BLaER1 treated with 17β-estradiol and CSF1 and Interleukin-3, amounts not matched to agents 10 nM and 100 nM (cell line): Measurements from ENCODE around the gene WDFY1.

Experiments used
- H3K27ac ChIP-seq, 11 experiments: shearing (Covaris generic); formaldehyde crosslinking; 2 replicates each; pipeline ENCODE4 v1.8.1; 2022
- H3K27me3 ChIP-seq, 11 experiments: shearing (Covaris generic); formaldehyde crosslinking; 2 replicates each; pipeline ENCODE4 v1.8.1; 2022
- H3K36me3 ChIP-seq, 11 experiments: shearing (Covaris generic); formaldehyde crosslinking; 2 replicates each; pipeline ENCODE4 v1.8.1; 2022
- H3K4me1 ChIP-seq, 10 experiments: shearing (Covaris generic); formaldehyde crosslinking; 2 replicates each; pipeline ENCODE4 v1.8.1; 2022
- H3K4me2 ChIP-seq, 11 experiments: shearing (Covaris generic); formaldehyde crosslinking; 2 replicates each; pipeline ENCODE4 v1.8.1; 2022
- H3K4me3 ChIP-seq, 10 experiments: shearing (Covaris generic); formaldehyde crosslinking; 2 replicates each; pipeline ENCODE4 v1.8.1; 2022
- H3K9ac ChIP-seq, 11 experiments: shearing (Covaris generic); formaldehyde crosslinking; 2 replicates each; pipeline ENCODE4 v1.8.1; 2022
- H3K9me3 ChIP-seq, 11 experiments: shearing (Covaris generic); formaldehyde crosslinking; replicated peaks in 1 of 11; 2 replicates each; pipeline ENCODE4 v1.8.1; 2022
- H4K20me1 ChIP-seq, 11 experiments: shearing (Covaris generic); formaldehyde crosslinking; 2 replicates each; pipeline ENCODE4 v1.8.1; 2022
- Cebpa-rat ChIP-seq, 11 experiments: shearing (Covaris generic); IDR thresholded peaks; 2 replicates each; pipeline ENCODE4 v1.8.1; 2022

Gene WDFY1

GRCh38 chr2:223905996-223906395 is 39.1 kb downstream of the WDFY1 start:
- no peaks in the 10 kb centered on the region for H3K27me3 ChIP-seq
- TF ChIP-seq Cebpa-rat (IDR thresholded peaks at IDR 0.05): no peak
- no peak overlapping the region for H3K9ac ChIP-seq
- no peak overlapping the region for H3K4me2 ChIP-seq
- no peak overlapping the region for H3K4me3 ChIP-seq
- no peak overlapping the region for H3K27ac ChIP-seq
- peaks cover 0 to 15% (median 10%) of the 10 kb centered on the region in 10 experiments; a peak in 12 of 20 replicates for H3K4me1 ChIP-seq
- H3K36me3 ChIP-seq: peaks cover 26 to 98% (median 42%) of the 10 kb centered on the region in 11 experiments
- peaks cover 0 to 90% (median 20%) of the 10 kb centered on the region in 11 experiments; a peak in 14 of 22 replicates for H4K20me1 ChIP-seq
- no peaks in the 10 kb centered on the region for H3K9me3 ChIP-seq

- peaks cover 0 to 49% (median 0%) of the 10 kb centered on the region in 11 experiments; a peak in 5 of 22 replicates for H4K20me1 ChIP-seq
- H3K4me2 ChIP-seq: no peak overlapping the region
- H3K36me3 ChIP-seq: peaks cover 60 to 94% (median 71%) of the 10 kb centered on the region in 11 experiments
- no peak overlapping the region for H3K4me3 ChIP-seq
- no peak for TF ChIP-seq Cebpa-rat (IDR thresholded peaks at IDR 0.05)
- no peaks in the 10 kb centered on the region for H3K27me3 ChIP-seq
- H3K4me1 ChIP-seq: peaks cover 10 to 20% (median 17%) of the 10 kb centered on the region in 10 experiments
- H3K9ac ChIP-seq: no peak overlapping the region
- H3K27ac ChIP-seq: no peak overlapping the region
- H3K9me3 ChIP-seq: peaks cover 0 to 4% (median 0%) of the 10 kb centered on the region in 11 experiments; a peak in 2 of 22 replicates
Measured at GRCh38 chr2:223901854-223902253, 43.3 kb downstream of the WDFY1 start.

- Histone ChIP-seq H3K9me3 (peaks cover 0 to 4% (median 0%) of the 10 kb centered on the region in 11 experiments; a peak in 2 of 22 replicates), H3K4me3 (no peak overlapping the region), H3K4me1 (peaks cover 14 to 26% (median 23%) of the 10 kb centered on the region in 10 experiments), H3K9ac (no peak overlapping the region), H3K4me2 (no peak overlapping the region), H4K20me1 (peaks cover 0 to 43% (median 0%) of the 10 kb centered on the region in 11 experiments; a peak in 5 of 22 replicates), H3K27ac (no peak overlapping the region), H3K27me3 (no peaks in the 10 kb centered on the region), H3K36me3 (peaks cover 60 to 88% (median 71%) of the 10 kb centered on the region in 11 experiments)
- no peak for TF ChIP-seq Cebpa-rat (IDR thresholded peaks at IDR 0.05)
Measured at GRCh38 chr2:223901311-223901710, 43.8 kb downstream of the WDFY1 start.

- no peaks in the 10 kb centered on the region for H3K27me3 ChIP-seq
- no peak overlapping the region for H3K9ac ChIP-seq
- H3K4me3 ChIP-seq: no peak overlapping the region
- H3K9me3 ChIP-seq: peaks cover 0 to 4% (median 0%) of the 10 kb centered on the region in 11 experiments; a peak in 2 of 22 replicates
- no peak overlapping the region for H3K27ac ChIP-seq
- peaks cover 0 to 36% (median 0%) of the 10 kb centered on the region in 11 experiments; a peak in 5 of 22 replicates for H4K20me1 ChIP-seq
- no peak overlapping the region for H3K4me2 ChIP-seq
- H3K36me3 ChIP-seq: peaks cover 60 to 80% (median 69%) of the 10 kb centered on the region in 11 experiments
- H3K4me1 ChIP-seq: peaks cover 22 to 34% (median 31%) of the 10 kb centered on the region in 10 experiments
- no peak for TF ChIP-seq Cebpa-rat (IDR thresholded peaks at IDR 0.05)
Measured at GRCh38 chr2:223900531-223900930, 44.6 kb downstream of the WDFY1 start.

- Histone ChIP-seq H3K4me3 (no peak overlapping the region), H3K9me3 (peaks cover 0 to 4% (median 0%) of the 10 kb centered on the region in 11 experiments; a peak in 2 of 22 replicates), H3K4me2 (no peak overlapping the region), H3K27ac (no peak overlapping the region), H4K20me1 (peaks cover 0 to 37% (median 0%) of the 10 kb centered on the region in 11 experiments; a peak in 4 of 22 replicates), H3K4me1 (peaks cover 27 to 38% (median 35%) of the 10 kb centered on the region in 10 experiments), H3K9ac (no peak overlapping the region), H3K36me3 (peaks cover 55 to 80% (median 65%) of the 10 kb centered on the region in 11 experiments), H3K27me3 (no peaks in the 10 kb centered on the region)
- no peak for TF ChIP-seq Cebpa-rat (IDR thresholded peaks at IDR 0.05)
Measured at GRCh38 chr2:223900066-223900465, 45.1 kb downstream of the WDFY1 start.

GRCh38 chr2:223897669-223898330 is 47.3 kb downstream of the WDFY1 start:
- Histone ChIP-seq H3K9ac (peak overlapping the region in 4 of 11 experiments; percentile 59 to 67 (median 64); a peak in 7 of 22 replicates), H3K27ac (peak overlapping the region; percentile 44 to 87 (median 79); a peak in 21 of 22 replicates), H3K4me1 (peaks cover 47 to 61% (median 56%) of the 10 kb centered on the region in 10 experiments), H3K36me3 (peaks cover 44 to 80% (median 49%) of the 10 kb centered on the region in 11 experiments), H3K4me3 (no peak overlapping the region), H3K9me3 (peaks cover 0 to 4% (median 0%) of the 10 kb centered on the region in 11 experiments; a peak in 2 of 22 replicates), H3K27me3 (no peaks in the 10 kb centered on the region), H4K20me1 (peaks cover 0 to 26% (median 0%) of the 10 kb centered on the region in 11 experiments; a peak in 5 of 22 replicates), H3K4me2 (peak overlapping the region; percentile 68 to 88 (median 80))
- no peak for TF ChIP-seq Cebpa-rat (IDR thresholded peaks at IDR 0.05)

GRCh38 chr2:223896833-223897311 is 48.3 kb downstream of the WDFY1 start:
- H3K4me3 ChIP-seq: peak overlapping the region in 9 of 10 experiments; percentile 6 to 43 (median 26); a peak in 7 of 20 replicates
- peaks cover 0 to 19% (median 0%) of the 10 kb centered on the region in 11 experiments; a peak in 5 of 22 replicates for H4K20me1 ChIP-seq
- peaks cover 38 to 79% (median 44%) of the 10 kb centered on the region in 11 experiments for H3K36me3 ChIP-seq
- H3K4me1 ChIP-seq: peaks cover 56 to 70% (median 66%) of the 10 kb centered on the region in 10 experiments
- H3K4me2 ChIP-seq: peak overlapping the region; percentile 68 to 88 (median 80)
- H3K27me3 ChIP-seq: no peaks in the 10 kb centered on the region
- no peak for TF ChIP-seq Cebpa-rat (IDR thresholded peaks at IDR 0.05)
- H3K27ac ChIP-seq: peak overlapping the region; percentile 44 to 87 (median 79); a peak in 21 of 22 replicates
- H3K9me3 ChIP-seq: peaks cover 0 to 4% (median 0%) of the 10 kb centered on the region in 11 experiments; a peak in 2 of 22 replicates
- H3K9ac ChIP-seq: peak overlapping the region; percentile 58 to 67 (median 61); a peak in 21 of 22 replicates

GRCh38 chr2:223894968-223895367 is 50.2 kb downstream of the WDFY1 start:
- H3K4me2 ChIP-seq: peak overlapping the region; percentile 68 to 88 (median 80)
- peaks cover 0 to 6% (median 0%) of the 10 kb centered on the region in 11 experiments; a peak in 4 of 22 replicates for H3K9me3 ChIP-seq
- TF ChIP-seq Cebpa-rat (IDR thresholded peaks at IDR 0.05): no peak
- peaks cover 0 to 30% (median 0%) of the 10 kb centered on the region in 11 experiments; a peak in 5 of 22 replicates for H4K20me1 ChIP-seq
- H3K9ac ChIP-seq: peak overlapping the region in 10 of 11 experiments; percentile 13 to 67 (median 62); a peak in 15 of 22 replicates
- peaks cover 24 to 65% (median 29%) of the 10 kb centered on the region in 11 experiments for H3K36me3 ChIP-seq
- peaks cover 75 to 89% (median 85%) of the 10 kb centered on the region in 10 experiments for H3K4me1 ChIP-seq
- peak overlapping the region in 10 of 11 experiments; percentile 75 to 87 (median 80); a peak in 20 of 22 replicates for H3K27ac ChIP-seq
- H3K4me3 ChIP-seq: peak overlapping the region in 1 of 10 experiments; percentile 18; a peak in 1 of 20 replicates
- no peaks in the 10 kb centered on the region for H3K27me3 ChIP-seq
